ENCODE measurements around the gene DAZAP2. TPM values are rescaled to one million over a fixed set of nuclear protein-coding genes. Genes with fewer than 3 reads are reported as not detected.

Gene DAZAP2
- total and polyA plus RNA-seq, 9 of the 15 experiments (the other 6 are each of a cell fraction or from before 2014, with no cell fraction given) = 116 to 668 (median 227) TPM

DNA sequence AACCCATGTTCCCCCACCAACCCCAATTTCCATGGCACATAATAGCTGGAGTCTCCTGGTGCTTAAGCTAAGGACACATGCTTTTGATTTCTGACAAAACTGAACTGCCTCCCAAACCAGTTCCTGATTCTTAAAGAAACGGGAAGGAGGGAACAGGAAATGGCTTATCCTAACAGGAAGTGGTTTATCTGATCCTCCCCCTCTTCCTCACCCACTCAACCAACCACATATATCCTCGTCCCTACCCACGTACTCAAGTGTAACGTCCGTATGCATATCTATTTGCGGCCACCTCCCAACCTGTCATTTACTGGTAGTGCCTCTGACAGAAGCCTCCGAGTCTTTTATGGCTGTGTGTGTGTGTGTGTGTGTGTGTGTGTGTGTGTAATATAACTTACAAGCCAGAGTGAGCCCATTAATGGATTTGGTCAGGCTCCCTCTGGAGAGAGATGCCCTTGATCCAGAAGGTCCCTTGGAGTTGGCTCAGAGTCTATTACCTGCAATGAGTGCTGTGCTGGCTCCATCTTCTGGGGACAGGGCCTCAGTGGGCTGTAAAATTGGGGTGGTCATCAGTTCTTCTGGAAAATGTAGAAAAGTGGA lies 7.7 kb downstream of the DAZAP2 start (continued):
- TF ChIP-seq, protein P1, sequence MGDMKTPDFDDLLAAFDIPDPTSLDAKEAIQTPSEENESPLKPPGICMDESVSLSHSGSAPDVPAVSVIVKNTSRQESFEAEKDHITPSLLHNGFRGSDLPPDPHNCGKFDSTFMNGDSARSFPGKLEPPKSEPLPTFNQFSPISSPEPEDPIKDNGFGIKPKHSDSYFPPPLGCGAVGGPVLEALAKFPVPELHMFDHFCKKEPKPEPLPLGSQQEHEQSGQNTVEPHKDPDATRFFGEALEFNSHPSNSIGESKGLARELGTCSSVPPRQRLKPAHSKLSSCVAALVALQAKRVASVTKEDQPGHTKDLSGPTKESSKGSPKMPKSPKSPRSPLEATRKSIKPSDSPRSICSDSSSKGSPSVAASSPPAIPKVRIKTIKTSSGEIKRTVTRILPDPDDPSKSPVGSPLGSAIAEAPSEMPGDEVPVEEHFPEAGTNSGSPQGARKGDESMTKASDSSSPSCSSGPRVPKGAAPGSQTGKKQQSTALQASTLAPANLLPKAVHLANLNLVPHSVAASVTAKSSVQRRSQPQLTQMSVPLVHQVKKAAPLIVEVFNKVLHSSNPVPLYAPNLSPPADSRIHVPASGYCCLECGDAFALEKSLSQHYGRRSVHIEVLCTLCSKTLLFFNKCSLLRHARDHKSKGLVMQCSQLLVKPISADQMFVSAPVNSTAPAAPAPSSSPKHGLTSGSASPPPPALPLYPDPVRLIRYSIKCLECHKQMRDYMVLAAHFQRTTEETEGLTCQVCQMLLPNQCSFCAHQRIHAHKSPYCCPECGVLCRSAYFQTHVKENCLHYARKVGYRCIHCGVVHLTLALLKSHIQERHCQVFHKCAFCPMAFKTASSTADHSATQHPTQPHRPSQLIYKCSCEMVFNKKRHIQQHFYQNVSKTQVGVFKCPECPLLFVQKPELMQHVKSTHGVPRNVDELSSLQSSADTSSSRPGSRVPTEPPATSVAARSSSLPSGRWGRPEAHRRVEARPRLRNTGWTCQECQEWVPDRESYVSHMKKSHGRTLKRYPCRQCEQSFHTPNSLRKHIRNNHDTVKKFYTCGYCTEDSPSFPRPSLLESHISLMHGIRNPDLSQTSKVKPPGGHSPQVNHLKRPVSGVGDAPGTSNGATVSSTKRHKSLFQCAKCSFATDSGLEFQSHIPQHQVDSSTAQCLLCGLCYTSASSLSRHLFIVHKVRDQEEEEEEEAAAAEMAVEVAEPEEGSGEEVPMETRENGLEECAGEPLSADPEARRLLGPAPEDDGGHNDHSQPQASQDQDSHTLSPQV (IDR thresholded peaks at IDR 0.05) = peak; percentile 89
- TF ChIP-seq, protein P2, sequence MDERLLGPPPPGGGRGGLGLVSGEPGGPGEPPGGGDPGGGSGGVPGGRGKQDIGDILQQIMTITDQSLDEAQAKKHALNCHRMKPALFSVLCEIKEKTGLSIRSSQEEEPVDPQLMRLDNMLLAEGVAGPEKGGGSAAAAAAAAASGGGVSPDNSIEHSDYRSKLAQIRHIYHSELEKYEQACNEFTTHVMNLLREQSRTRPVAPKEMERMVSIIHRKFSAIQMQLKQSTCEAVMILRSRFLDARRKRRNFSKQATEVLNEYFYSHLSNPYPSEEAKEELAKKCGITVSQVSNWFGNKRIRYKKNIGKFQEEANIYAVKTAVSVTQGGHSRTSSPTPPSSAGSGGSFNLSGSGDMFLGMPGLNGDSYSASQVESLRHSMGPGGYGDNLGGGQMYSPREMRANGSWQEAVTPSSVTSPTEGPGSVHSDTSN (CRISPR knock-in tag; IDR thresholded peaks at IDR 0.05; ENCODE audit: low read depth) = no peak
- TF ChIP-seq, protein P2 (tag; conservative IDR thresholded peaks at IDR 0.05; ENCODE audit: low read depth) = peak; percentile 48; the same call in 1 of the 2 replicates
- TF ChIP-seq, protein P3, sequence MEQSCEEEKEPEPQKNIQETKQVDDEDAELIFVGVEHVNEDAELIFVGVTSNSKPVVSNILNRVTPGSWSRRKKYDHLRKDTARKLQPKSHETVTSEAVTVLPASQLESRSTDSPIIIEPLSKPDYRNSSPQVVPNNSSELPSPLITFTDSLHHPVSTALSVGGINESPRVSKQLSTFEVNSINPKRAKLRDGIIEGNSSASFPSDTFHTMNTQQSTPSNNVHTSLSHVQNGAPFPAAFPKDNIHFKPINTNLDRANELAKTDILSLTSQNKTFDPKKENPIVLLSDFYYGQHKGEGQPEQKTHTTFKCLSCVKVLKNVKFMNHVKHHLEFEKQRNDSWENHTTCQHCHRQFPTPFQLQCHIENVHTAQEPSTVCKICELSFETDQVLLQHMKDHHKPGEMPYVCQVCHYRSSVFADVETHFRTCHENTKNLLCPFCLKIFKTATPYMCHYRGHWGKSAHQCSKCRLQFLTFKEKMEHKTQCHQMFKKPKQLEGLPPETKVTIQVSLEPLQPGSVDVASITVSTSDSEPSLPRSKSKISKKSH (CRISPR knock-in tag; IDR thresholded peaks at IDR 0.05) = no peak
- peak; percentile 74 for TF ChIP-seq MEIS2 (IDR thresholded peaks at IDR 0.05; ENCODE audit: partially characterized antibody)
- no peak for TF ChIP-seq ZBTB7A (IDR thresholded peaks at IDR 0.05; ENCODE audit: borderline replicate concordance, control insufficient read depth, low read depth, low read length)
- no peak for TF ChIP-seq ZNF217 (CRISPR knock-in tag; IDR thresholded peaks at IDR 0.05)
- no peak for TF ChIP-seq HNRNPL (IDR thresholded peaks at IDR 0.05; ENCODE audit: low read depth, low read length)
- no peak for TF ChIP-seq CBX2 (IDR thresholded peaks at IDR 0.05; ENCODE audit: insufficient read depth, low read length, poor library complexity, severe bottlenecking)
- TF ChIP-seq POLR2H (tag; IDR thresholded peaks at IDR 0.05; ENCODE audit: low read depth) = peak; percentile 88
- TF ChIP-seq ZNF586 (CRISPR knock-in tag; conservative IDR thresholded peaks at IDR 0.05) = 0 out of 2 replicates have a peak, but pooled peaks have one; percentile 50
- TF ChIP-seq, protein P4, sequence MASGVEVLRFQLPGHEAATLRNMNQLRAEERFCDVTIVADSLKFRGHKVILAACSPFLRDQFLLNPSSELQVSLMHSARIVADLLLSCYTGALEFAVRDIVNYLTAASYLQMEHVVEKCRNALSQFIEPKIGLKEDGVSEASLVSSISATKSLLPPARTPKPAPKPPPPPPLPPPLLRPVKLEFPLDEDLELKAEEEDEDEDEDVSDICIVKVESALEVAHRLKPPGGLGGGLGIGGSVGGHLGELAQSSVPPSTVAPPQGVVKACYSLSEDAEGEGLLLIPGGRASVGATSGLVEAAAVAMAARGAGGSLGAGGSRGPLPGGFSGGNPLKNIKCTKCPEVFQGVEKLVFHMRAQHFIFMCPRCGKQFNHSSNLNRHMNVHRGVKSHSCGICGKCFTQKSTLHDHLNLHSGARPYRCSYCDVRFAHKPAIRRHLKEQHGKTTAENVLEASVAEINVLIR (CRISPR knock-in tag; IDR thresholded peaks at IDR 0.05) = peak; percentile 73
- TF ChIP-seq CCNT2 (IDR thresholded peaks at IDR 0.05; ENCODE audit: borderline replicate concordance, extremely low read depth, insufficient read length, low read depth, low read length) = no peak

Measured in K562 (cell line).